HepG2 (cell line): ENCODE results near the gene MARCHF9. TPM values are rescaled to one million over a fixed set of nuclear protein-coding genes. Genes with fewer than 3 reads are reported as not detected.

Source experiments
- ATF1 ChIP-seq: IDR thresholded peaks from 2 replicates; pipeline ENCODE4 v1.6.1; 2016; ENCODE audit warnings: mild to moderate bottlenecking, control low read depth
- CCDC6 ChIP-seq: sonication (generic); formaldehyde crosslinking; IDR thresholded peaks from 2 replicates; pipeline ENCODE4 v1.8.1; 2022; ENCODE audit warnings: mild to moderate bottlenecking, missing genetic modification reagents, moderate library complexity
- CEBPB ChIP-seq: IDR thresholded peaks from 2 replicates; pipeline ENCODE4 v1.6.1; 2011; ENCODE audit warnings: low read depth, low read length, improper control_type of control experiment, borderline replicate concordance
- GZF1 ChIP-seq: sonication (generic); formaldehyde crosslinking; IDR thresholded peaks from 2 replicates; pipeline ENCODE4 v1.5.1; 2020; ENCODE audit warnings: mild to moderate bottlenecking, missing genetic modification reagents
- HOXD1 ChIP-seq: sonication (generic); formaldehyde crosslinking; IDR thresholded peaks from 2 replicates; pipeline ENCODE4 v1.5.0; 2020; ENCODE audit warnings: missing genetic modification reagents
- LCORL ChIP-seq, 2 experiments: fragments of 450-650 bp in 1 of 2; sonication (generic) in 1 of 2; formaldehyde crosslinking in 1 of 2; IDR thresholded peaks; 2 replicates each; pipeline versions ENCODE4 v1.5.0 to v1.6.1; 2017 to 2020; ENCODE audit warnings: antibody characterized with exemption in 1 of 2, missing genetic modification reagents in 1 of 2
- MNT ChIP-seq: fragments of 450-650 bp; IDR thresholded peaks from 2 replicates; pipeline ENCODE4 v1.6.1; 2016
- ZHX2 ChIP-seq, 2 experiments: sonication (generic) in 1 of 2; formaldehyde crosslinking in 1 of 2; IDR thresholded peaks; 2 replicates each; pipeline versions ENCODE4 v1.6.1 to v1.9.0; 2014 to 2022; ENCODE audit warnings: antibody characterized with exemption in 1 of 2, borderline replicate concordance in 1 of 2, inconsistent platforms in 1 of 2, low read depth in 1 of 2, missing genetic modification reagents in 1 of 2
- ZNF101 ChIP-seq: sonication (generic); formaldehyde crosslinking; IDR thresholded peaks from 2 replicates; pipeline ENCODE4 v1.4.0; 2020; ENCODE audit warnings: mild to moderate bottlenecking, low read depth, missing genetic modification reagents, borderline replicate concordance
- ZNF256 ChIP-seq: sonication (generic); formaldehyde crosslinking; conservative IDR thresholded peaks from 2 replicates; pipeline ENCODE4 v1.4.0; 2020; ENCODE audit warnings: missing genetic modification reagents
- ZNF292 ChIP-seq: sonication (generic); formaldehyde crosslinking; IDR thresholded peaks from 2 replicates; pipeline ENCODE4 v1.8.1; 2022; ENCODE audit warnings: mild to moderate bottlenecking, low read depth, missing genetic modification reagents, borderline replicate concordance
- ZNF768 ChIP-seq: sonication (generic); formaldehyde crosslinking; IDR thresholded peaks from 2 replicates; pipeline ENCODE4 v1.4.0; 2020; ENCODE audit warnings: missing genetic modification reagents
- ZNF800 ChIP-seq: sonication (generic); formaldehyde crosslinking; IDR thresholded peaks from 2 replicates; pipeline ENCODE4 v1.4.0; 2020; ENCODE audit warnings: missing genetic modification reagents
- polyA plus RNA-seq, 8 experiments: library from polyadenylated mRNA; depleted of rRNA in 3 of 8; stranded (reverse) in 7 of 8; unstranded in 1 of 8; fragments of >200 nt; fragmentation: Illumina TruSeq in 4 of 8; extraction: Trizol in 4 of 8; gene quantifications; 2 replicates each; pipeline versions ENCODE4 v1.2.1 to v1.2.3, GENCODE V29; 2011 to 2016; ENCODE audit warnings: low read depth in 4 of 8, missing spikeins in 1 of 8, mixed read lengths in 1 of 8; ENCODE audit not compliant: insufficient read depth in 1 of 8
- total RNA-seq, 5 experiments: library from RNA; depleted of rRNA; stranded (reverse); fragments of >200 nt; fragmentation: Illumina TruSeq; extraction: Trizol; gene quantifications; 2 replicates each; pipeline ENCODE4 v1.2.3, GENCODE V29; 2016; ENCODE audit warnings: low read depth in 1 of 5

Gene MARCHF9
- total and polyA plus RNA-seq, 2 of the 13 experiments (the other 11 are each of a cell fraction or from before 2014, with no cell fraction given): 5.7 to 9.6 TPM

GRCh38 chr12:57782608-57783465 lies 27.9 kb downstream of the MARCHF9 start, which contains the start of gene TSFM (continued):
- TF ChIP-seq ZHX2 (IDR thresholded peaks at IDR 0.05; ENCODE audit: low read depth) (peak; percentile 74; the same call in 1 of the 2 replicates), ZHX2 (CRISPR knock-in tag; IDR thresholded peaks at IDR 0.05; ENCODE audit: borderline replicate concordance) (no peak), HOXD1 (CRISPR knock-in tag) (peak; percentile 78; the same call in 1 of the 2 replicates), ZNF800 (CRISPR knock-in tag) (peak; percentile 85; the same call in 1 of the 2 replicates), ATF1 (CRISPR knock-in tag) (peak; percentile 94), ZNF292 (CRISPR knock-in tag) (0 out of 2 replicates have a peak, but pooled peaks have one; percentile 21), GZF1 (CRISPR knock-in tag) (0 out of 2 replicates have a peak, but pooled peaks have one; percentile 21), ZNF768 (CRISPR knock-in tag) (peak; percentile 66; the same call in 1 of the 2 replicates), ZNF256 (CRISPR knock-in tag) (0 out of 2 replicates have a peak, but pooled peaks have one; percentile 71), CEBPB (peak; percentile 93), ZNF101 (no peak; the same call in 1 of the 2 replicates), CCDC6 (CRISPR knock-in tag) (no peak; the same call in 1 of the 2 replicates), LCORL (IDR thresholded peaks at IDR 0.05) (no peak), LCORL (CRISPR knock-in tag; IDR thresholded peaks at IDR 0.05) (peak; percentile 70), MNT (peak; percentile 48)
